Muscle of leg (tissue), 11 donors: Measurements from ENCODE around the gene DCUN1D2. TPM values are rescaled to one million over a fixed set of nuclear protein-coding genes. Genes with fewer than 3 reads are reported as not detected.

Experiments used
- DNase-seq: peaks from one replicate; pipeline ENCODE4 v3.0.0; 2013
- H3K27ac ChIP-seq: one replicate; pipeline ENCODE4 v1.5.1; 2013; ENCODE audit warnings: mild to moderate bottlenecking, low read length, control low read depth
- H3K27me3 ChIP-seq: one replicate; pipeline ENCODE4 v1.6.1; 2013; ENCODE audit warnings: low read length; ENCODE audit not compliant: control insufficient read depth, insufficient read depth
- H3K36me3 ChIP-seq: one replicate; pipeline ENCODE4 v1.6.1; 2013; ENCODE audit warnings: low read length; ENCODE audit not compliant: control insufficient read depth, insufficient read depth
- H3K4me1 ChIP-seq: one replicate; pipeline ENCODE4 v1.6.1; 2013; ENCODE audit warnings: low read length; ENCODE audit not compliant: control insufficient read depth, insufficient read depth
- H3K4me3 ChIP-seq: one replicate; pipeline ENCODE4 v1.5.1; 2013; ENCODE audit warnings: low read length, control low read depth
- H3K9me3 ChIP-seq: replicated peaks from 2 replicates; pipeline ENCODE4 v1.6.1; 2013; ENCODE audit warnings: low read depth, low read length; ENCODE audit not compliant: control insufficient read depth
- WGBS: methylation state at CpG from one replicate; pipeline ENCODE4 v1.1.5; 2013; ENCODE audit warnings: missing lambda C conversion rate; ENCODE audit not compliant: insufficient coverage; 5-methylcytosine and 5-hydroxymethylcytosine counted together
- polyA plus RNA-seq, 8 donors: library from polyadenylated mRNA; unstranded; fragments of 120-200 nt; gene quantifications; one replicate each; pipeline versions ENCODE4 v1.2.1 to v1.2.3, GENCODE V29; 2013; ENCODE audit warnings: inconsistent platforms in 1 of 8, low replicate concordance in 1 of 8; ENCODE audit not compliant: insufficient read length in 8 of 8, insufficient read depth in 1 of 8
- total RNA-seq: library from RNA; stranded (reverse); fragments of 120-200 nt; gene quantifications from one replicate; pipeline ENCODE4 v1.2.4, GENCODE V29; 2013

Gene DCUN1D2
- total and polyA plus RNA-seq, 9 donors, result 11.3 to 17.6 (median 14.1) TPM

DNA sequence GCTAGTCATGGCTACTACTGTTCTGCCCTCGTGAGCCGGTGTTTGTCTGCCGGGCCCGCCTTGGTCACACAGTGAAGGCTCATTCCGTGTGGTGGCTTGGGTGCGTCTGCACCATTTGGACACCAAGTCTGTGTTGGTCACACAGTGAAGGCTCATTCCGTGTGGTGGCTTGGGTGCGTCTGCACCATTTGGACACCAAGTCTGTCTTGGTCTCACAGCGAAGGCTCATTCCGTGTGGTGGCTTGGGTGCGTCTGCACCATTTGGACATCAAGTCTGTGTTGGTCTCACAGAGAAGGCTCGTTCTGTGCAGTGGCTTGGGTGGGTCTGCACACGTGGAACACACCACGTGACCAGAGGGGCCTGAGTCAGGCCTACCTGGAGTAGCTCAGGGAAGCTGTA, 29.0 kb upstream of the DCUN1D2 start:
- 96% methylated on average over 14 of the region's 14 CpGs for WGBS
- Histone ChIP-seq H3K9me3 (no peaks in the 10 kb centered on the region), H3K27me3 (no peaks in the 10 kb centered on the region), H3K36me3 (peaks cover 34% of the 10 kb centered on the region), H3K27ac (no peak overlapping the region), H3K4me1 (no peaks in the 10 kb centered on the region), H3K4me3 (no peak overlapping the region)
- DNase-seq, result no peak

DNA sequence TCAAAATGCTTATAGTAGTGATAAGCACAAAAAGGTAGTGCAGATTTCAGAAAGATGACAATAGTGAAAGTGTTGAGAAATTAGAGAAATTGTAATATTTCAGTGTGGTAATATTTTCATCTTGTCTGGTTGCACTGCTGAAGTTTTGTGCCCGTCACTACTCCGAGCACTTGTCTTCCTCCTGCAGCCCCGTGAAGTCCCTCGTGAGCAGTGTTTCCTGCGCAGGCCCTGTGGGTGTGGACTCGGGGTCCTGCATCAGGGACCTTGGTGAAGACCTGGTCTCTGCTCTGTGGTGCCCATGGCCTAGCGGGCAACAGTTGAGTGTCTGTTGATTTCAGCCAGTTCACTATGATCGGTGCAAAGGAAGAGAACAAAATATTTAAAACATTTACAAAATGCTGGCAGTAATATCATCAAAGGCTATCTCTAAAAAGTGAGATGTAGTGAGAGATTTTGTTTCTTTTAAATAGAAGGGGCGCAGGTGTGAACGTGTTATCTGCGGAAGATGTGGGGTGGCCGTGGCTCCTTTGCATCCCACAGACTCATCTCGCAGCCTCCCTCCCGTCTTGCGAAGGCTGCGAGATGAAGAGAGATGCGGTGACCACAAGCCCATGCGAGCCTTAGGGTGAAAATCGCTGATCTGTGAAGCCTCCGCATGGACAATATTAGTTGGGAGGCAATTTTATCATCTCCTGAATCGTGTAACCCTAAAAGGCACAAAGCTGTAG, 27.7 kb upstream of the DCUN1D2 start:
- peaks cover 34% of the 10 kb centered on the region for H3K36me3 ChIP-seq
- no peak overlapping the region for H3K27ac ChIP-seq
- H3K27me3 ChIP-seq, result no peaks in the 10 kb centered on the region
- no peaks in the 10 kb centered on the region for H3K4me1 ChIP-seq
- H3K4me3 ChIP-seq, result no peak overlapping the region
- DNase-seq, result no peak
- 84% methylated on average over 12 of the region's 21 CpGs for WGBS
- H3K9me3 ChIP-seq, result no peaks in the 10 kb centered on the region

DNA sequence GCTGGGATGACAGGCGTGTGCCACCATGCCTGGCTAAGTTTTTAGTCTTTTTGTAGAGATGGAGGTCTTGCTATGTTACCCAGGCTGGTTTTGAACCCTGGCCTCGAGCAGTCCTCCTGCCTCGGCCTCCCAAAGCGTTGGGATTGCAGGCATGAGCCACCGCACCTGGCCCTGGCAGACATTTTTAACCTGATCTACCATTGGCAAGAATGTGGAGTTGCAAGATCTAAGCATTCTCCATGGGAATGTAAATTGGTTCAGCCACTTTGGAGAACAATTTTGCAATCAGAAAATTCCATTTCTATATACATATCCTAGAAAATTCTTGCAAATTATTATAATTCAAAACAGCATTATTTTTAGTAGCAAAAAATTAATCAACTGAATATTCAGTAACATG, 24.3 kb upstream of the DCUN1D2 start:
- Histone ChIP-seq H3K36me3 (peaks cover 42% of the 10 kb centered on the region), H3K27me3 (no peaks in the 10 kb centered on the region), H3K4me1 (no peaks in the 10 kb centered on the region), H3K4me3 (no peak overlapping the region), H3K9me3 (no peaks in the 10 kb centered on the region), H3K27ac (no peak overlapping the region)
- DNase-seq, result no peak
- 86% methylated on average over 4 of the region's 5 CpGs for WGBS

DNA sequence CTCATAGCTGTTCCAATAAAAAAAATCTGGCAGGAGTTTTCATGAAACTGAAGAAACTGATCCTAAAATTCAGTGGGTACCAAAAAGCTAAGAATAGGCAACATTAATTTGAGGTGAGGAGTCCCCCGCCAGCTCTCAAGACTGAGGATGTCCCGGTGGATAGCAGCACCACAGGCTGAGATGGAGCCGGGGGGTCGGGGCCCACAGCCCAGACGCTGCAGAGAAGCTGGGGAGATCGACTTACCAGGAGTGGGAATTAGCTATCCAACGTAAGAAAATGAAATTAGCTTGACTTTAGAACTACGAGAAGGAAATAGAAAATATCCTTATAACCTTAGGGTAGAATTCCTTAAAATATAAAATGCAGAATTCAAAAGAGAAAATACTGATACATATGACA, 23.2 kb upstream of the DCUN1D2 start:
- WGBS, result 85% methylated on average over 3 of the region's 8 CpGs
- Histone ChIP-seq H3K27ac (no peak overlapping the region), H3K36me3 (peaks cover 40% of the 10 kb centered on the region), H3K27me3 (no peaks in the 10 kb centered on the region), H3K4me3 (no peak overlapping the region), H3K9me3 (no peaks in the 10 kb centered on the region), H3K4me1 (no peaks in the 10 kb centered on the region)
- no peak for DNase-seq

DNA sequence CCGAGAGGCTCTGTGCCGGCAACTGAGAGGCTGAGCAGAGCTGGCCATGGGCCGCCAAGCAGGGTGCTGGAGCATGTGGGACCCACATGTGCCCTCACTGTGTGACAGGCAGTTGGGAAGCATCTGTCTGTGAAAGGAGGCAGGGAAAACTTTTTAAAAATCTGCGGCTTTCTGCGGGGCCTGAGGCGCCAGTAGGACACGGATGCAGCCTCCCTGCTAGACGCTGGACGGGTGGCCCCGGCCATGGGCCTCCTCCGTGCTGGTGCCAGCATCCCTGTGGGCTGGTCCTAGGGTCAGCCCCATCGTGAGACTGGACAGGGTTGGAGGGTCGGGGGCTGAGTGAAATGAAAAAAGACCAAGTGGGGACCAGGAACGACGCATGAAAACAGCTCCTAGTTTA, 20.9 kb upstream of the DCUN1D2 start:
- Histone ChIP-seq H3K27ac (no peak overlapping the region), H3K36me3 (peaks cover 42% of the 10 kb centered on the region), H3K27me3 (no peaks in the 10 kb centered on the region), H3K4me3 (no peak overlapping the region), H3K4me1 (no peaks in the 10 kb centered on the region), H3K9me3 (no peaks in the 10 kb centered on the region)
- no peak for DNase-seq
- 93% methylated on average over 15 of the region's 15 CpGs for WGBS

DNA sequence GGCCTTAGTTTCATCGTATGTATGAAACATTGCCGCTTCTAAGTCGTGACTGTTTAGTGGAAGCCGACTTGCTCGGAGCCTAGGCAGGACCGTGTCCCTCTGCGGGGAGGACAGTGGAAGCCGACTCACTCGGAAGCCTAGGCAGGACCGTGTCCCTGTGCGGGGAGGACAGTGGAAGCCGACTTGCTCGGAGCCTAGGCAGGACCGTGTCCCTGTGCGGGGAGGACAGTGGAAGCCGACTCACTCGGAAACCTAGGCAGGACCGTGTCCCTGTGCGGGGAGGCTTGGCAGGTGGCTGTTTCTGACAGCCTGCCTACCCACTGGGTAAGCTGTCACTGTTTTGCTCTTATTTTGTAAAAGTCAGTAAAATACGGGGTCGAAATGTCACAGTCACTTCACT, 20.4 kb upstream of the DCUN1D2 start:
- DNase-seq, result no peak
- WGBS, result 92% methylated on average over 16 of the region's 21 CpGs
- H3K36me3 ChIP-seq, result peaks cover 41% of the 10 kb centered on the region
- H3K4me3 ChIP-seq, result no peak overlapping the region
- no peaks in the 10 kb centered on the region for H3K9me3 ChIP-seq
- H3K27ac ChIP-seq, result no peak overlapping the region
- H3K27me3 ChIP-seq, result no peaks in the 10 kb centered on the region
- H3K4me1 ChIP-seq, result no peaks in the 10 kb centered on the region

DNA sequence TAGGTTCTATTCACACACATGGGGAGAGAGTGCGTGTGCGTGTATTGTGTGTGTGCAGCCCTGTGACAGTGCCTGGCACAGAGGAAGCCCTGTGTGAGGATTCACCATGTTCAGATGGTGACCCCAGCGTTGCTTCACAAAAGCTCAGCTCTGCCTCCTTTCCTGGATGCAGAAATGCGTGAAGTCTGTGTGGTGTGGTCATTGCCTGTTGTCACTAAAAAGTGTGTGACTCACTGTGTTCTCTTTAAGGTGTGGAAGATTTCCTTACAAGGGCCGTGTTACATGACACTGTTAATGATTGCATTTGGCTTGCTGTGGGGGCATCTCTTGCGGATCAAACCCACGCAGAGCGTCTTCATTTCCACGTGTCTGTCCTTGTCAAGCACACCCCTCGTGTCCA, 19.5 kb upstream of the DCUN1D2 start:
- Histone ChIP-seq H3K9me3 (no peaks in the 10 kb centered on the region), H3K4me3 (no peak overlapping the region), H3K27me3 (no peaks in the 10 kb centered on the region), H3K4me1 (no peaks in the 10 kb centered on the region), H3K36me3 (peaks cover 44% of the 10 kb centered on the region), H3K27ac (no peak overlapping the region)
- no peak for DNase-seq
- WGBS, result 93% methylated on average over 10 of the region's 10 CpGs

DNA sequence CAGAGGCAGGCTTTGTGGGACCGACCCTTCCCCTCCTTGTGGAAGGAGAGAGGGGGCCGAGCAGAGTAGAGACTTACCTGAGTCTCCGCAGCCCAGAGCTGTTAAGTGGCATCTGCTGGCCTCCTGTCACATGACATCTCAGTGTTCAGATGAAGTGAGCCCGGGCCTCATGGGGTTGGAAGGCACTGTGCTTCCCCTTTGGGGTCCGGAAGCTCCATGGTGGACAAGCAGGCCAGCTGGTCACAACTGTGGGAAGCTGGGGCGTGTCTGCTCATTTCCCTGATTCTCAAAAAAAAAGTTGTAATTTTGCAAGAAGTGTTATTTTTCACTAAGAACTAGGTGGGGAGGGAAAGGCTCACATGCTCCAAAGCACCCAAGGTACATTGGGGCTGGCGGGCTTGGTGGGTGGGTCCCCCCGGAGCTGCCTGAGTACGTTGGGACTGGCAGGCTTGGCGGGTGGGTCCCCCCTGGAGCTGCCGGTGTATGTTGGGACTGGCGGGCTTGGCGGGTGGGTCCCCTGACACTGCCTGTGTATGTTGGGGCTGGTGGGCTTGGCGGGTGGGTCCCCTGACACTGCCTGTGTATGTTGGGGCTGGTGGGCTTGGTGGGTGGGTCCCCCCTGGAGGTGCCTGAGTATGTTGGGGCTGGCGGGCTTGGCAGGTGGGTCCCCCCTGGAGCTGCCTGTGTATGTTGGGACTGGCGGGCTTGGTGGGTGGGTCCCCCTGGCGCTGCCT, 18.2 kb upstream of the DCUN1D2 start:
- H3K36me3 ChIP-seq, result peaks cover 52% of the 10 kb centered on the region

DNA sequence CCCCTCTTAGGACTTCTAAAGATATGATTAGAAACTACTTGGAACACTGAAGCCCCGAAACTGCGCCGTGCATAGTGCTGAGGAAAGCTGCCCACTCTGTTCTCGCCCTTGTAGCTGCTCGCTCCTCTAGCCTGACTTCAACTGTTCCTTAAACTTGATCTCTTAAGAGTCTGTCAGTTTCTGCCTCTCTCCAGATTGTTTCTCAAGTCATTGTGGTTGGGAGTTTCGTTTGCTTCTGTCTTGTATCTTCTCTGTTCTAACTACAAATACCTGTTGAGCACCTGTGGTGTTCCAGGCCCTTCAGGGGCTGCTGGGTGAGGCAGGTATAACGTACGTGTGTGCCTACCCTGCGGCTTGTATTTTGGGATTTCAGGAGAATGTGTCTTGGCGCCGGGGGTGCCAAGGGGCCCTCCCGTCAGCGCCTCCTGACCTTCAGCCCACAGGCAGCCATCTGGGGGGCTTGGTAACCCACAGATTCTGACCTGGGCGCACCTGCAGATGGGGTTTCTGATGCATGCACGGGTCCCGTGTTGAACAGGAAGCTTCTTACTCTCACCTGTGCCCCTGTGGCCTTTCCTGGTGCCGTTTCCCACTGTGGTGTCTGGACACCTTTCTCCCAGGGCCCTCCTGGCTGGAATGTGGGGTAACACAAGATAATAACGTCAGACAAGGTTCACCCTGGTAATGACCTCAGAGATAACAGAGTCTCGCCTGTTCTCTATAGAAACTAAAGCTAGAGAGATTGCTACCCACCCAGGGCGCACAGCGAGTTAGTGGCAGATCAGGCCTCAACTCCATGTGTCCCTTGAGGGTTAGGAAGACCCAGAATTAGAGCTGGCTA, 17.2 kb upstream of the DCUN1D2 start:
- Histone ChIP-seq H3K27me3 (no peaks in the 10 kb centered on the region), H3K4me1 (no peaks in the 10 kb centered on the region), H3K27ac (no peak overlapping the region), H3K4me3 (no peak overlapping the region), H3K36me3 (peaks cover 54% of the 10 kb centered on the region), H3K9me3 (no peaks in the 10 kb centered on the region)
- WGBS, result 94% methylated on average over 16 of the region's 21 CpGs
- DNase-seq, result no peak

More for the DNA sequence above, 18.2 kb upstream of the DCUN1D2 start:
- WGBS, result 94% methylated on average over 12 of the region's 17 CpGs
- Histone ChIP-seq H3K27me3 (no peaks in the 10 kb centered on the region), H3K4me1 (no peaks in the 10 kb centered on the region), H3K27ac (no peak overlapping the region), H3K4me3 (no peak overlapping the region), H3K9me3 (no peaks in the 10 kb centered on the region)
- DNase-seq, result no peak

DNA sequence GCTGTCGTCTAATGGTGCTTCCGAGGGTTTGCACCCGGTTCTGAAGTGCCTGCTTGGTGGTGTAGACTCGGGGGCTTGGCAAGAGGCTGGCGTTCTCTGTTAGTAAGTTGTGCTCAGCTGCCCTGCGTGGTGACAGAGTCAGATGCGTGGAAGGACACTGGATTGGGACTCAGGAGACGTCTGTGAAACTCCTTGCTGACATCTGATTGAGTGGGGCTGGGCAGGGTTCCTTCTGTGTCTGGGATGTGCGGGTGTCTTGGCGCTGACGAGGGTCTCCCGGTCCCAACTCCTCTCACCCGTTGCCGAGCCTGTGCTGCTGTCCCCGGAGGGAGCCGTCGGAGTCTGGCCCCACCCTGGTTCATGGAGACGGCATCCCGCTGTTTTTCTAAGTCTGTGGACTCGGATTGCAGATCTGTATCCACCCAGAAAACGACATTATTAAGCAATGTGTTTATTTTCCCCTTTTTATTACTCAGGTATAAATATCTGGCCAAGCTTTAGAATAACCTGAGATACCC, 16.4 kb upstream of the DCUN1D2 start:
- Histone ChIP-seq H3K27me3 (no peaks in the 10 kb centered on the region), H3K27ac (no peak overlapping the region), H3K36me3 (peaks cover 62% of the 10 kb centered on the region), H3K4me1 (no peaks in the 10 kb centered on the region), H3K9me3 (no peaks in the 10 kb centered on the region), H3K4me3 (no peak overlapping the region)
- WGBS, result 79% methylated on average over 9 of the region's 21 CpGs
- DNase-seq, result no peak
